IPS-20b (cell line): ENCODE data around the gene GLI3.

Experiments used
- H3K27ac ChIP-seq: one replicate; pipeline ENCODE4 v1.5.1; 2013; ENCODE audit warnings: low read length
- H3K27me3 ChIP-seq: 2 replicates; pipeline ENCODE4 v1.6.1; 2013; ENCODE audit warnings: mild to moderate bottlenecking, low read length, inconsistent platforms; ENCODE audit not compliant: insufficient read depth
- H3K36me3 ChIP-seq: 2 replicates; pipeline ENCODE4 v1.6.1; 2013; ENCODE audit warnings: low read depth, mild to moderate bottlenecking, inconsistent platforms, low read length, moderate library complexity; ENCODE audit not compliant: insufficient read depth
- H3K4me1 ChIP-seq: 2 replicates; pipeline ENCODE4 v1.6.1; 2013; ENCODE audit warnings: mild to moderate bottlenecking, control low read depth, inconsistent platforms, low read length, moderate library complexity; ENCODE audit not compliant: insufficient read depth
- H3K4me3 ChIP-seq: 2 replicates; pipeline ENCODE4 v1.5.1; 2013; ENCODE audit warnings: mild to moderate bottlenecking, low read length, inconsistent platforms
- H3K9ac ChIP-seq: 2 replicates; pipeline ENCODE4 v1.6.1; 2013; ENCODE audit warnings: low read depth, mild to moderate bottlenecking, inconsistent platforms, low read length, moderate library complexity
- H3K9me3 ChIP-seq: 2 replicates; pipeline ENCODE4 v1.6.1; 2013; ENCODE audit warnings: mild to moderate bottlenecking, low read depth, low read length, inconsistent platforms; ENCODE audit not compliant: insufficient read depth

Gene GLI3

DNA sequence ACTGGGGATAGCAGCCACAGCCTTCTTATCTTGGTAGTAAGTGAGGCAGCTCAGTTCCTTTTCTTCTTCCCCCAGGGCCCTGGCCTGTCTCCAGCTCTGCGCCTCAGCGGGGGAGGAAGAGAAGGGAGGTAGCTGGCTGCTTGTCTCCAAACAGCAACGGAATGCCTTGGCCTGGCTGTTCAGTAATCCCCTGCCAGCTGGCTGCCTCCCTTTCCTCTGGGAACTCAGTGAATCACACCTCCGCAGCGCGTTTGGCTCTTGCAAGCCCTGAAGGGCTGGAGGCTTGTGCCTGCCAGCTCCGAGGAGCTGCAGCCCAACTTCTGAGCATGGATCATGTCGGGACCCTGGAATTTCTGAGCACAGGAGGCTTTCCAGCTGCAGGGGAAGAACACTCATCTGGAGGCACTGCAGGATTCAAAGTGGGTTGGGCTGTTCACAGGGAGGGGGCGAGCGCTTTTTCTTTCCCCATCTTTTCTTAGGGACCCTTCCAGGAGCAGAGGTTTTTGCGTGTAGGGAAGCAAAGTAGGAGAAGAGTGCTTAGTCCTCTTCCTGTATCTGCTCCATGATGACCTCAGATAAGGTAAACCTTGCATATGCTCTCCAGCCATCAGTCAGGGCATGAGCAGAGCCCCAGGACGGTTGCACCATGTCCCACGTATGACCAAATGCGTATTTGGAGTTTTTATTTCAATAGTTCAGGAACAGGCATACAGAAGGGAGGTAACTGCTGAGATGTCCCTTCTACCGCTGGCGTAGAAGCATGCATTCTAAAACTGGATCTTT lies 280.9 kb downstream of the GLI3 start:
- 0 out of 2 replicates have a peak overlapping the region, but pooled peaks have one; percentile 4 for H3K4me3 ChIP-seq
- no peaks in the 10 kb centered on the region for H3K9me3 ChIP-seq
- H3K36me3 ChIP-seq = no peaks in the 10 kb centered on the region
- peaks cover 6% of the 10 kb centered on the region for H3K4me1 ChIP-seq
- no peak overlapping the region for H3K9ac ChIP-seq
- H3K27ac ChIP-seq = no peak overlapping the region
- no peaks in the 10 kb centered on the region for H3K27me3 ChIP-seq

DNA sequence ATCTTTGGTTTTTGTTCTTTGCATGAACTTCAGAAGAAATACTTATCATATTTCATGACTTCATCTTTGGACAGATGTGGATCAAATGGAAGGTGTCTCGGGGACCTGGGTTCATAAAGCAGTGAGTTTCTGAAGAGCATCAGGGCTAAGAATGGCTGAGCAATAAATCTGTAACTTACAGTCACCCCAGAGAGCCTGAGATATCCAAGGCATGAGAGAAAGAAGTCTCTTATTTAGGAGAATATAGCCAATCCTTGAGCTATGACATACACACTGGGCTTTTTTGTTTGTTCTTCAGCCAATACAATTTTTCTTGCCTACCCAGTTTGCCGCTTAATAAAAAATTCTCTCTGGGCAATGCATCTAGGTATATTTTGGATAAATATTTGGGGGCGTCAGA lies 281.6 kb downstream of the GLI3 start:
- peaks cover 6% of the 10 kb centered on the region for H3K4me1 ChIP-seq
- no peak overlapping the region for H3K27ac ChIP-seq
- no peaks in the 10 kb centered on the region for H3K36me3 ChIP-seq
- H3K27me3 ChIP-seq = no peaks in the 10 kb centered on the region
- no peak overlapping the region for H3K9ac ChIP-seq
- no peak overlapping the region for H3K4me3 ChIP-seq
- no peaks in the 10 kb centered on the region for H3K9me3 ChIP-seq

DNA sequence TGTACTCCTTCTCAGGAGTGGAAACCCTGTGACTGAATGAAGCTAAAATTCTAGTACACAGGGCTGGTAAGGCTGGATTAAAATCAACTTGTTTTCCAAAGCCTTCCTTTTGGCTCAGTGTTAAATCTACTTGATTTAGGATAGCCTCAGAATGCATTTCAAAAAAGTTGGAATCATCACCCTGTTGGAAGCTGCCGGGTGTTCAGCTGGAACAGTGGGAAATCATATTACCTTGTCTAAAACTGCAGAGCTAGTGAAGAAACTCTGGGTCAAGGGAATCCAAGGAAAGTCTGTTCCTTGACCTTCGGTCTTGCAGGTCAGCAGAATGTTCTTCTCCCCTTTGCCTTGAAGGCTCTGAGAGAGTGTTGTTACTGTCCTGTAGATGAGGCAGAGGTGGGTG lies 282.0 kb downstream of the GLI3 start:
- H3K4me1 ChIP-seq = peaks cover 6% of the 10 kb centered on the region
- H3K9ac ChIP-seq = no peak overlapping the region
- no peak overlapping the region for H3K27ac ChIP-seq
- H3K27me3 ChIP-seq = no peaks in the 10 kb centered on the region
- no peaks in the 10 kb centered on the region for H3K36me3 ChIP-seq
- H3K9me3 ChIP-seq = no peaks in the 10 kb centered on the region
- H3K4me3 ChIP-seq = no peak overlapping the region

DNA sequence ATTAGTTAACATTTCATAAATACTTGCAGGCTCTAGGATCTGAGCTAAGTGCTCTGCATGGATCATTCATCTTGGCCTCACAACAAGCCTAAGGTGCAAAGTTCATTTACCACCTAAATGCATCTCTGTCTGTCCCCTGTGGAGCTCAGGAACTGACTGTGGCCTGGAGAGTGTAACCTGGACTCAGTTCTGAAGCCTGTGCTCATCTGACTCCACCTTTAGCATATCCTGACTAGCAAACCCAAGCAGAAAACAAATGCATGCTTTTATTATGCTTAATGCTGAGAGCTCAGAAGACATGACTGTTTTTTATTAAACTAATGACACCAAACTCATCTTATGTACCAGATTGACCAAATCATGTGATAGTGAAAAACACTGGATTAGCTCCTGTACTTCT lies 288.5 kb downstream of the GLI3 start:
- Histone ChIP-seq H3K9ac (no peak overlapping the region), H3K9me3 (no peaks in the 10 kb centered on the region), H3K27ac (no peak overlapping the region), H3K4me1 (no peaks in the 10 kb centered on the region), H3K4me3 (no peak overlapping the region), H3K36me3 (no peaks in the 10 kb centered on the region), H3K27me3 (no peaks in the 10 kb centered on the region)

DNA sequence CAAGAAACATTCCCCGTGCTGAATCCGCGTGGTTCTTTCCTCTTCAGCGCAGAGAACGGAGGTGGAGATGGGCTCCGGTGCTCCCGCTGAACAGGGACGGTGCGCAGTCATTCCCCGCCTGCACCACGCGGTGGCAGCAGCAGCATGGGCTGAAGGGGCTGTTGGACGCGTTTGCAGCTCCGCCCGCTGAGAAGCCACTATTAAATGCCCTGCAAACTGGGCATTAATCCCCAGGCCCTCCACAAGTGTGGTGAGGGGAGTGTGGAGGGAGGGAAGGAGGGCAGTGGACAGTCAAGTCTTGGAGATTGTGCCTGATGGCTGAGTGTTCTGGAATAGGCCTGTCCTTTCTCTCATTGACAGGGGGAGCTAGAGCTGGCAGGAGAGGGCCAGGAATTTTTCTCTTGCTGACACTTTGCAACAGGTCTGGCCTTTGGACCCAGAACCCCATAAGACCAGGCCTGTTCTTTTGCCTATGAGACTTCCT lies 293.9 kb downstream of the GLI3 start:
- Histone ChIP-seq H3K27ac (no peak overlapping the region), H3K9me3 (no peaks in the 10 kb centered on the region), H3K9ac (no peak overlapping the region), H3K4me3 (peak overlapping the region; percentile 60), H3K36me3 (no peaks in the 10 kb centered on the region), H3K27me3 (peaks cover 25% of the 10 kb centered on the region), H3K4me1 (peaks cover 10% of the 10 kb centered on the region; the same call in 1 of the 2 replicates)

DNA sequence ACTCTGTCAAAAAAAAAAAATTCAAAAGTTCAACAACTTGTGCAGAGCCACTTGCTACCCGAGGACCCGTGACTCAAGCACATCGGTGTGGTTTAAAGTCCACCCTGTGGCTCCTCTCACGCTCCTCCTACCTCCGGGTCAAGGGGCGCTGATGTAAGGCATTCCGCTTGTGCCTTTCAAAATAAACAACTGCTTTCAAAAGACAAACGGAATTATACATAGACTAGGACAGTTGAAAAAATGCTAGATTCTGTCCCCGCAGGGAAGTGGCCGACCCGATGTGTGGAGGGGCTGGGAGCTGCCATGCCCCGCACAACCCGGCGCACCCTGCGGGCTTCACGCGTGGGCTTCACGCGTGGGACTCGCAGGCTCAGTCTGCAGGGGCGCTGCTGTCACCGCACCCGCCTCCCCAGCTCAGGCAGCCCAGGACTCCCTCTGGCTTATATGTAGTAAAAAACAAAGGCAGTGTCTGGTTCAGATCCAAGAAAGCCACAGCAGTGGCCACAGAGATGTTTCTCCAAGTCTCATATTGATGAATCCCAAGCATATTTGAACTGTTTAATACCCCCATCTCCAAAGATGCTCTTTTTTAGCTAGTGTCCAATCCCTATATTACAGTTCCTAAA lies 294.4 kb downstream of the GLI3 start:
- no peak overlapping the region for H3K9ac ChIP-seq
- peak overlapping the region; percentile 60 for H3K4me3 ChIP-seq
- H3K36me3 ChIP-seq = no peaks in the 10 kb centered on the region

DNA sequence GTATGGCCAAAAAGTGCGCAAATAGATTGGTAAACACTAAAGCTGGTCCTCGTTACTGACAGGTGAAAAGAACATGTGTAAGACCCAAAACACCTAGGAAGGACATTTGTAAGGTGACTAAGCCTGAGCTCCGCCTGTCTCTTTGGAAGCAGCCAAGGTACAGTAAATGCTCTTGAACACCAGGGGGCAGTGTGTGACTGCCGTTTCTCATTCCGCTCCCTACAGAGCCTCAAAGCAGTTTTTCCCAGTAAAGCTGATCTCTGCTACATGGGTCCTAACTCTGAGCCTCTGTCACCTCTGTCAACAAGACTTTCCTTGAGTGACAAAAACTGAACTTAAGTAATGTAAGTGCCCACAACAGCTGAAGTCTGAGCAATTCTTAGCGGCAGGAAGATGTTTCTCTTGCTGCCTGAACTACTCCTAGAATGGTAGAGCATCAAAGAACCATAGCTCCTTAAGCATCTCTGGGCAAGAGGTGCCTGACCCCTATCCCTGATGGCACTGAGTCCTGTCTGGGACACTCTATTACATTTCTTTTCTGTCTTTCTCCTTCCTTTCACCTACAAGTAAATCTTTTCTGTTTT lies 296.2 kb downstream of the GLI3 start:
- H3K27me3 ChIP-seq = peaks cover 25% of the 10 kb centered on the region
- H3K9me3 ChIP-seq = no peaks in the 10 kb centered on the region
- no peak overlapping the region for H3K27ac ChIP-seq
- H3K4me3 ChIP-seq = peak overlapping the region; percentile 4; the same call in 1 of the 2 replicates
- H3K4me1 ChIP-seq = peaks cover 10% of the 10 kb centered on the region; the same call in 1 of the 2 replicates
- no peak overlapping the region for H3K9ac ChIP-seq
- no peaks in the 10 kb centered on the region for H3K36me3 ChIP-seq

More for the DNA sequence above, 294.4 kb downstream of the GLI3 start:
- H3K27me3 ChIP-seq = peaks cover 25% of the 10 kb centered on the region
- H3K27ac ChIP-seq = no peak overlapping the region
- peaks cover 10% of the 10 kb centered on the region; the same call in 1 of the 2 replicates for H3K4me1 ChIP-seq
- H3K9me3 ChIP-seq = no peaks in the 10 kb centered on the region

DNA sequence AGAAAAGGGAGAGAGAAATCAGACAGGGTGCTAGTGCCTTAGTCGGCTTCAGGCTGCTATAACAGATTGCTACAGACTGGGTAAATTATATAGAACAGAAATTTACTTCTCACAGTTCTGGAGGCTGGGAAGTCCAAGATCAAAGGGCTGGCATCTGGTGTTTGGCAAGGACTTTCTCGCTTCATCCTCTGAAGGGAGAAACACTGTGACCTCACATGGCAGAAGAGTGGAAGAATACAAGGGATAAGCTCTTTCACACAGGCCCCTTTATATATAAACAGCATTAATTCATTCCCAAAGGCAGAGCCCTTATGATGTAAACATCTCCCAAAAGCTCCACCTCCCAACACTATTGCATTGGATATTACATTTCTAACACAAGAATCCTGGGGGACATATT lies 298.6 kb downstream of the GLI3 start:
- H3K4me1 ChIP-seq = peaks cover 10% of the 10 kb centered on the region; the same call in 1 of the 2 replicates
- H3K4me3 ChIP-seq = no peak overlapping the region
- H3K27me3 ChIP-seq = peaks cover 25% of the 10 kb centered on the region
- H3K9me3 ChIP-seq = no peaks in the 10 kb centered on the region
- H3K9ac ChIP-seq = no peak overlapping the region
- H3K27ac ChIP-seq = no peak overlapping the region
- no peaks in the 10 kb centered on the region for H3K36me3 ChIP-seq

DNA sequence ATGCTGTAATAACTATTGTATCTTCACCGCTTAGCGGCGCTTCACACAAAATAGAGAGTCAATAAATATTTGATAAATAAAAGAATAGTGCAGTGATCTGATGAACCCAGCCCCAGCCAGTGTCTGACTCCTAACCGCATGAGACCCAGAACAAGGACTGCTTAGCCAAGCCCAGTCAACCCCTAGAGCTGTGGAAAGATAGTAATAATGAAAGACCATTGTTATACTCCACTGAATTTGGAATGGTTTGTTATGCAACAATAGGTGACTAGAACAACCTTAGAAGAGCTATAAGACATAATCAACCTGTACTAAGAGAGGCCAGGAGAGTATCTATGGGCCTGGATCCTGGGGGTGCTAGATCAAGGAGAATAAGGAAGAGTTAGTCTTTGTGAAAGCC lies 303.6 kb downstream of the GLI3 start:
- 0 out of 2 replicates have a peak, but pooled peaks cover 4% of the 10 kb centered on the region for H3K4me1 ChIP-seq
- no peaks in the 10 kb centered on the region for H3K27me3 ChIP-seq
- H3K4me3 ChIP-seq = no peak overlapping the region
- no peak overlapping the region for H3K9ac ChIP-seq
- H3K36me3 ChIP-seq = no peaks in the 10 kb centered on the region
- H3K27ac ChIP-seq = no peak overlapping the region
- H3K9me3 ChIP-seq = no peaks in the 10 kb centered on the region

DNA sequence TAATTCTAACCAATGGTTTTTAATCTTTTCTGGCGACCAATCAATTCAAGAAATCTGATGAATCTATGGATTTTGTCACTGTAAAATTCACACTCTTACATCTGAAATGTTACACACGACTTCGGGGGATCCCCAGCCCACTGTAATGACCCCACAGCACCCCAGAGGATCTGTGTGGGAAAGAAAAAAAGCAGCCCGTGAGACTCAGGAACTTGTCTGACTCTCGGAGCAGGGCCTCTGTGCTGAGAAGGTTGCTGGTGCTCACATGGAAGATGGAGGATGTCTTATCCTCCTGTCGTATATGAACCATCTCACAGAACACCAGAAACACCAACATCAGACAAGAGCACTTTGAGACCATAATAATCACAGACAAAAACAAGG lies 305.8 kb downstream of the GLI3 start:
- Histone ChIP-seq H3K27ac (no peak overlapping the region), H3K4me3 (no peak overlapping the region), H3K4me1 (0 out of 2 replicates have a peak, but pooled peaks cover 4% of the 10 kb centered on the region), H3K9me3 (no peaks in the 10 kb centered on the region), H3K27me3 (no peaks in the 10 kb centered on the region), H3K36me3 (no peaks in the 10 kb centered on the region), H3K9ac (no peak overlapping the region)

DNA sequence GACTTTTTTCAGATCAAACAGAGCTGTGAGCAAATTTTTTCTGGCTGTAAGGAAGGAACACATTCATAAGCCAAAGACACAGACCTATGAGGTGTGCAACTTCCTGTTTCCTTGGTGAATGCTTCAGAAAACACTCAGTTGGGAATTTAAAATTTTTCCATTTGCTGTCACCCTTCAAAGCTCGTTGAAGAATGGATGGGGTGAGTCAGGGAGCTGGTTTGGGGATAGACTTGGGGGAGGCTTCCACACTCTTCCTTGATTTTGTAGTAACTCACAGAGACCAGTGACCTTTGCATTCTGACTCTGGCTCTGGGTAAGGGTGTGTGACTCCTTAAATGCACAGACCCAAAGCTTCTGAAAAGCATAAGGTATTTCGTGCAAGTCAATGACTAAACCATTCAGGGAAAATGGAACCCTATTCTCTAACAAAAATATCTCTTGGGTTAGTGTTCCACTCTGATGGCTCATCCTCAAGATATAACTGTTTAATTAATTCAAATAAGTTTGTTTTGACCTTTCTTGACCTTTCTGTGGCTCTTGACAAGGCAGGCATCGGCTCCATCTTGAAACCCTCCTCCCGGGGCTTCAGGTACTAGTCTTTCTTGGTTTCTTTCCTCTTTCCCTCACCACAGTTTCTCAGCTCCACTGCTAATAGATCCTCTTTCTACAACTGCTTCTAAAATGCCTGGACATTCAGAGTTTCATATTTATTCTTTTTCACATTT lies 306.3 kb downstream of the GLI3 start:
- H3K27ac ChIP-seq = no peak overlapping the region
- no peaks in the 10 kb centered on the region for H3K9me3 ChIP-seq
- no peak overlapping the region for H3K4me3 ChIP-seq
- H3K36me3 ChIP-seq = no peaks in the 10 kb centered on the region
- H3K9ac ChIP-seq = no peak overlapping the region
- H3K4me1 ChIP-seq = 0 out of 2 replicates have a peak, but pooled peaks cover 4% of the 10 kb centered on the region
- H3K27me3 ChIP-seq = no peaks in the 10 kb centered on the region
